GM19397 (cell line): ENCODE measurements around the gene ATP2C2.
A peak's percentile ranks its signal among the peaks of the same experiment; 100 is the strongest.

Source experiments
- ATAC-seq: cut with Tn5 transposase; IDR thresholded peaks from one replicate; pipeline ENCODE4 v1.9.1; 2021; ENCODE audit warnings: mild to moderate bottlenecking, moderate library complexity; ENCODE audit not compliant: unreplicated experiment

ATP2C2 gene

DNA sequence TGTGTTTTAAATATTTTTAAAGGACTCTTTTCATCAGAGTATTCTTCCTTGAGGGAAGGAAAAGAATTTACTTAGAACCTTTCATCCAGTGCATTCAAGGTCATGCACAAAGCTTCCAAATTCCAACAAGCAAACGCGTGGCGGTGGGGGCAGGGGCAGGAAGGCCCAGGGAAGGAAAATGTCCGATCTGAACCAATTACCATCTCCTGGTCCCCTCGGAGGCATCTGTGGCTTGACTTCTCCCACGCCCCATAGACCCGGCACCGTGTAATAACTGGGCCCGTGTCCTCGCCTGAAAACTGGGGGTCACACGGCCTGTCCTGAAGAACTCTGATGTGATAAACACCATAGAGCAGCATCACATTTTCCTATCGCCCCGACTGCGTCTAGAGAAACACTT is 117.8 kb downstream of the ATP2C2 start:
- ATAC-seq: no peak

DNA sequence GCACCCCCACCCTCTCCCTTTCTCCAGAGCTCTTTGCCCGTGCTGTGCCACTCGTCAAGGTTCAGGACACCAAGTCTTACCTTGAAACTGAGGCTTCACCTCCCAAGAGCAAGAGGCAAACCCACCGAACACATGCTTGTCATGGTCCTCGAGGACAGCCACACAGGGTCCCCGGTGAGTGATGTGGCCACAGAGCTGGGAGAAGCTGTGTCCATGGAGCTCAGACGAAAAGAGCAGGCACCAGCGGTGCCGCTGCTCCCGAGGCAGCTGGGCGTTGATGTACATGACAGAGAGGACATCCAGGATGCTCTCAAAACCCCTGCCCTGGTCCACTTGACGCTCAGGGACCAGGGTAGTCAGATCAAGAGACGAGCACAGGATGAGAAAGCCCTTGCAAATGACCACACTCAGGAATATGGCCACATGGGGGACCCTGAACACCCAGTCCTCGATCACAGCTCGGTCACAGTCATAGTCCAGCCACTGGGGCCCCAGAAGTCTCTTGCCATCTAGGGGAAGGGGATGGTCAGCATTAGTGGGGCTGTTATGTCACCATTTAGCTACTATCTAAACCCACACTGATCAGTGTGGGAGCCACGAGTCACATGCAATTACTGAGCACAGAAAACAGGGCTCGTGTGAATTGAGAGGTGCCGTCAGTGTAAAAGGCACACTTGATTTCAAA is 118.4 kb downstream of the ATP2C2 start:
- ATAC-seq: no peak

DNA sequence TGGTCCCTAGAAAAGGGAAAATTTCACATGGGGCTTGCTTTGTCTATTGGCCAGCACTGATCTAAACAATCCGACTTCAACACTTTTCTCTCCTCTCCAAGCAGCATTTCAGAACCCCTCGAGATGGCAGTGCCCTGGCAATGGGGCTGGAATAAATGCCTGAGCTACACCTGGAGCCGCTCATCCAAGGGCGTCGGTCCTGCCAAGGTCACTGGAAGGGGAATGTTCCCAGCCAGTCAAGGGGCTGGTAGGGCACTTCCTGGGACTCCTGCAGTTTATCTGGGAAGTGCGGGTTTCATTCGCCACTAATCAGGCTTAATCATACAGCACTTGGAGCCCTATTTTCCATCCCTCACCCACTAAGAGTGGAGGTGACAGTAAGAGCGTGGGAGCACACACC is 119.0 kb downstream of the ATP2C2 start:
- no peak for ATAC-seq

DNA sequence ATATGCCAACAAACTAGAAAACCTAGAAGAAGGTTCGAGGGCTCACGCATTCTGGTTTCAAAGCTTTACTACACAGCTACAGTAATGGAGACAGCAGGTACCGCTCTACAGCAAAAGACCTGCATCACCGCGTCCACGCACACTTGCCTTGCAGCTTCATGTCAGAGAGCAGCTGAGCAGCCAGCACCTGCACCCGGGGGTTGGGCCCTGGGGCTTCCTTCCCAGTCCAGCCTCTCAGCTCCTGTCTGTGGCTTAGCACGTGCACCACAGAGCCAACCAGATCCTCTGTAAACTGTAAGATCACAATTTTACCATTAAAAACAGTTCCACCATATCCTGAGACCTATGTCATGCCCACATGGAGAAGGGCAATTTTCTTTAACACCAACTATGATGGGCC is 120.8 kb downstream of the ATP2C2 start:
- no peak for ATAC-seq

DNA sequence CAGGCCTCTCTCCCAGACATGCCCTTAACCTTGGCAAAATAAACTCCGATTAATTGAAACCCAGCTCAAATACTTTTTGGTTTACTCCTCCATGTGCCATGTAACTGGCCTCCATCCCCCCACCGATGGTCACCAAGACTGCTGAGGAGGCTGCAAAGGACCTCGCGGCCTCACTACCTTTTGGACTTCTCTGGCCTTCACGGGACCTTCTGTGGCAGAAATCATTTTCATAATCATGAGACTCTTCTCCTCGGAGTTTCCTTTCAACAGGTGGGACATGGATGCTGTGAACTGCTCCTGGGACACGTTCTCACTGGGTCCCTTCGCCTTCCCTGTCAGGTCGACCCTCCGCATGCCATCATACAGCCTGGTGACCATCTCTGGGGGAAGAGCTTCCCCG is 127.2 kb downstream of the ATP2C2 start:
- no peak for ATAC-seq

DNA sequence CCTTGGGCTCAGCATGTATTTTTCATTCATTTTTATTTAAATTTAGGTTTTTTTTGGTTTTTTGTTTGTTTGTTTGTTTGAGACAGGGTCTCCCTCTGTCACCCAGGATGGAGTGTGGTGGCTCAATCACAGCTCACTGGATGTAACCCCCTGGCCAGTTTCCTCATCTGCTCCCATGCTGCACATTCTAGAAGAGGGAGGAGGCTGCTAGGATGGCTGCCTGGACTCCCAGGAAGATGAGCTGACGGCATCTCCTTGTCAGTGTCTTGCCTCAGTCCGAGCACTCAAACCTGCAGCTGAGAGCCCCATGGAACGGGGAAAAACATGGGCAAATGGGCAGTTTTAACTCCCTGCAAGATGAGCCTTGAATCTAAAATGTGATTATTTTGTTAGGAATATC is 128.7 kb downstream of the ATP2C2 start:
- ATAC-seq: no peak

DNA sequence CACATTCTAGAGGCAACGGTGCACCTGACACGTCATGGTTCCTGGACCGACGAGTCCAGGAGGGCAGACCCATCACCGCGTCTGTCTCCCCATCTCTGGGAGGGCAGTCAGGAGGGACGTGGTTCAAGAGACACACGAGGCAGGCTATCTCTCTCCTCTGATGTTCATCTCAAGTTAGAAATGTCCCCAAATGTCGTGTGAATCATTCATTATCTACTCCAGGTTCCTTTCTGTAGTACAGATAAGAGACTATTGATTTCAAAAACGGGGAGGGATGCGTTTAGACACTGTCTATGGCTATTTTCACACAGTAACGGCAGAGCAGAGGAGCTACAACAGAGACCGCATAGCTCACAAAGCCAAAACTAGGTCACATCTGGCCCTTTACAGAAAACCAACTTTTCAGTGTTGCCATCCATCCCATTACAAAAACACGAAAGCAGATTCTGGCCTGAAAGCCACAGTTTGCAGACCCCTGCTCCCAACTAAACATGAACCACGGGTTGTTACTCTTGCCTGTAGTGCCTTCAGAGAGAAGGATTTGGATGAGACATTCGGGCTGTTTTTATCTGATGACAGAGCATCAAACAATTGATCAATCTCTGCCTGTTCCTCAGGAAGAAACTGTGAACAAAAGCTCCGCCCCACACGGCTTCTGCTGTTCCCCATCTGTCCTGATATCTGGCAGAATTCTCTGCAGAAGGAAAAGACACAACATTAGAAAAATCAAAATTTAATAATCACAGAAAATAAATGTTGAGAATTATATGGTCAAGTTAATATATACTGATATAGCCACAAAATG is 129.3 kb downstream of the ATP2C2 start:
- ATAC-seq: no peak

DNA sequence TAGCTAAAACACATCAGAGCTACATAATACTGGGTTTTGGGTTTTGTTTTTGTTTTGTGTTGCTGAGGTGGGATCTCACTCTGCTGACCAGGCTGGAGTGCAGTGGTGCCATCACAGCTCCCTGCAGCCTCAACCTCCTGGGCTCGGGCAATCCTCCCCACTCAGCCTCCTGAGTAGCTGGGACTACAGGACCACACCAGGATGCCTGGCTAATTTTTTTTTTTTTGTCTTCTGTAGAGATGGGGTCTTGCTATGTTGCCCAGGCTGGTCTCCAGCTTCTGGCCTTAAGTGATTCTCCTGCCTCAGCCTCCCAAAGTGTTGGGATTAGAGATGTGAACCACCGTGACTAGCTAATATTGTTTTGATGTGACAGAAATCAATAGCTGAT is 129.9 kb downstream of the ATP2C2 start:
- ATAC-seq: no peak

DNA sequence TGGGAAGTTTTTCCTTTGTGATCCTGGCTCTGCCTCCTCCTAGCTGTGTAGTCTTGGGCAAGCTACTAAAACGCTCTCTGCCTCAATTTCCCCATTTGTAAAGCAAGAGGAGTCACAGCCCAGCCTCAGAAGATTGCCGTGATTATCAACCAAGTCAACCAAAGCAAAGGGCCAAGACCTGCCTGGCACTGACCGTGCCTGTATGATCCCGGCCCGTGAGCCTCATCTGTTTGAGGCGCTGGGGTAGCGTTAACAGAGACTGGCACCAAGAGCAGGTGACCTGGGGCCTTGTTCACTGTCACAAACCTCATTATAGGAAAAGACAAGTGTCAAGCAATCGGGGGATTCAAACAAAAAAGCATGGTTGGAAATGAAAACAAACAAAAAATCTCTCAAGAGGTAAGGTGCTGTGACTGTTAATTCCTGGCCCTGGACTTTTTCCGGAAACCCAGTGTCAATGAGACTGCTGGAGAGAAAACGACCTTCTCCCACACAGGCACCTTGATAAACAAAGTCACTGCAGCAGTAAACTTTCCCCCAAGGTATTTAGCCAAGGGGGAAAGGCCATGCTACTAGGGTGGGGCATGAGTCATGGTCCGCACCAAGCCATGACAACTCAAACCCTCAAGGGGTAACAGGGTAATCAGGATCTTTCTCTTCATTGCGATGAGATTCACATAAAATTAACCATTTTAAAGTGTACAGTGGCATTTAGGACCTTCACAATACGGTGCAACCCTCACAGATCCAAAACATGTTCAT is 130.7 kb downstream of the ATP2C2 start:
- no peak for ATAC-seq

DNA sequence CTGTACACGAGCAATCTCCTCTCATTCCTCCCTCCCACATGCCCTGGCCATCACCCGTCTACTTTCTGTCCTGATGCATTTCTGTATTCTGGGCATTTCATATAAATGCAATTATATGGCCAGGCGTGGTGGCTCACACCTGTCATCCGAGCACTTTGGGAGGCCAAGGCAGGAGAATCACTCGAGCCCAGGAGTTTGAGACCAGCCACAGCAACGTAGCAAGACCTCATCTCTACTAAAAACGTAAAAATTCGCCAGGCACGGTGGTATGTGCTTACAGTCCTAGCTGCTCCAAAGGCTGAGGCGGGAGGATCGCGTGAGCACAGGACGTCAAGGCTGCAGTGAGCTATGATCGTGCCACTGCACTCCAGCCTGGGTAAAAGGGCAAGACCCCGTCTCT is 131.3 kb downstream of the ATP2C2 start:
- ATAC-seq: no peak

DNA sequence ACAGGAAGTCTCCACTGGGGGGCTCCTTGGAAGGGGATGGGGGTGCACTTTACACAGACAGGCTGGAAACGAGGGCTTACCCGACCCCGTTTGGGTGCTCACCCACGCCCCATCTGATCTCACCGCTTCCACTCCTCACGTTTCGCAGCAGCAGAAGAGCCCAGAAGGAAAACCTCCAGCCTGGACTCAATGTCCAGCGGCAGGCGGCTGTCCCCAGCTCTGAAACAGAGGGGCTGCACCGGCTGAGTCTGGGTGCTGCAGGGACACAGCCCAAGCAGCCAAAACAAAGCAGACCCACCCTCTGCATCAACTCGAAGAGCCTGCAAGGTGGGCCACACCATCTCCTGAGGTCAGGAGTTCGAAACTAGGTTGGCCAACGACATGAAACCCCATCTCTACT is 132.2 kb downstream of the ATP2C2 start:
- ATAC-seq: no peak

DNA sequence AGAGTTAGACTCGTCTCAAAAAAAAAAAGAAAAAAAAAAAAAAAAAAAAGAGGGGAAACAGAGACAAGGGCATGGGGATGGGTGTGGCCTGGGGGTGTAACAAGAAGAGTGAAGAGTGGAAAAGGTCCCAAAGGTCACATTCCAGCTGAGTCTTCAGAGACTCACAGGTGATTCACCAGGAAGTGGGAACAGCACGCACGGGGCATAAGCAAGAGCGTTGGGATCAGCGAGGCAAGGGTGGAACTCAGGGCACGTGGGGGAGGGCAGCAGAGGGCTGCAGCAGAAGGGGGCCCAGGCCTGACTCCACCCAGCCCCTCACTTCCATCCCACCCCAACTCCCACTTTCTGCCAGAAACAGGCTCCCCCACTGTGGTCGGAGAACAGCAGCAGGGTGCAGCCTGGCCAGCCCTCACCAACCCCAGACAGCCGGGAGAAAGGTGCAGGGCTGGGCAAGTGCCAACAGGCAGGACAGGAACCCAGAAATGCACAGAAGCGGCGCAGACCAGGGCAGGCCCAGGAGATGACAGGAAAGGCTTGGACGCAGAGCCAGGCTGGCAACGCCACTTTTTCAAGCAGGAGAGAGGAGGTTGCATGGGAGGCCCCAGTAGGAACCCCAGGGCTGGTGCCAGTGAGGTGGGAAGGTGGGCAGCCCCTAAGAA is 132.9 kb downstream of the ATP2C2 start:
- ATAC-seq: no peak

DNA sequence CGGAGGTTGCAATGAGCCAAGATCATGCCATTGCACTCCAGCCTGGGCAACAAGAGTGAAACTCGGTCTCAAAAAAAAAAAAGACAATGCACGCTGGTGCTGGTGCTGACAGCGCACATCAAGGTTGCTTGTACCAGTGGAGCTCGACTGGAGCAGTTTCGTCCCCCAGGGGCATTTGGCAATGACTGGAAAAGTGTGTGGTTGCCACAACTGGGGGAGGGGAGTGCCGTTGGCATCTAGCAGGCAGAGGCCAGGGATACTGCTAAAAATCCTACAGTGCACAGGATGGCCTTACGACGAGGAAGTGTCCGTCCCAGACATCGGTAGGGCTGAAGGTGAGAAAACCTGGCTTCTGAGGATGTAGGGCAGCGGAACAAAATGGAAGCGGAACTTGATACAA is 133.7 kb downstream of the ATP2C2 start:
- ATAC-seq: no peak

DNA sequence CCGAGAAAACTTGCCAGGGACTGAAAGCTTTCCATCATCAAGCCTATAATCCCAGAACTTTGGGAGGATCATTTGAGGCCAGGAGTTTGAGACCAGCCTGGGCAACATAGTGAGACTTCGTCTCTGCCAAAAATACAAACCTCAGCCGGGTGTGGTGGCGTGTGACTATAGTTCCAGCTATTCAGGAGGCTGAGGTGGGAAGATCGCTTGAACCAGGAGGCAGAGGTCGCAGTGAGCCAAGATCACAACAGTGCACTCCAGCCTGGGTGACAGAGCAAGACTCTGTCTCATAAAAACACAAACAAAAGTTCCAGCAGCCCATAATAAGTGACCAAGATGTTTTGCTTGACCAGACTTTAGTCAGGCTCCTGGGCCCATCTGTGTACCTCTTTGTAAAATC is 134.2 kb downstream of the ATP2C2 start:
- ATAC-seq: no peak

DNA sequence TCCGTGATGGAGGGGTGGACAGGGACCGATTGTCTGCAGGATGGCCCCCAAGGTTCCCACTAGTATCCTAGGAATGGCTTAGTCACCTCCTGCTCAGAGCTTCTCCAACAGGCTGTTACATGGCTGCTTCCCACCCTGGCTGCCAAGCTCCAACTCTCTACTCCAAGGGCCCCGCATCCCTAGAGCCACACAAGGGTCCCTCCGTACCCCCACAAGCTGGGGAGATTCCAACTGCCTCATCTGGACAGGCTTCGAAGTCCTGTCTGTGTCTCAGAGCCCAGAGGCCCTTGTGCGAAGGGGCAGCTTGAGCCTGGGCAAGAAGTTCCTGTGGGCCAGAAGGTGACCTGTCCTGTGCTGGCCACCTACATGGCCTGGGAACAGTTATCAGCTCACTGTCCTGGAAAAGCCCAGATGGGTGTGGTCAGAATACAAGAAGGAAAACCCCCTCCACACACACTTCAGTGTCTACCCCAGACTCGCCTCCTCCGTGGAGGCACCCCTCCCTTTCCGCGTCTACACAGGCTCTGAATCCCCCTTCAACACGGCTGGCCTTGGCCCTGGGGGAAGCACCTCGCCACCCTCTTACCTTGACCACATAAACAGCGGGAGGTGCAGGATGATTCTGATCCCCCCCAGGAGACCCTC is 135.5 kb downstream of the ATP2C2 start:
- no peak for ATAC-seq

DNA sequence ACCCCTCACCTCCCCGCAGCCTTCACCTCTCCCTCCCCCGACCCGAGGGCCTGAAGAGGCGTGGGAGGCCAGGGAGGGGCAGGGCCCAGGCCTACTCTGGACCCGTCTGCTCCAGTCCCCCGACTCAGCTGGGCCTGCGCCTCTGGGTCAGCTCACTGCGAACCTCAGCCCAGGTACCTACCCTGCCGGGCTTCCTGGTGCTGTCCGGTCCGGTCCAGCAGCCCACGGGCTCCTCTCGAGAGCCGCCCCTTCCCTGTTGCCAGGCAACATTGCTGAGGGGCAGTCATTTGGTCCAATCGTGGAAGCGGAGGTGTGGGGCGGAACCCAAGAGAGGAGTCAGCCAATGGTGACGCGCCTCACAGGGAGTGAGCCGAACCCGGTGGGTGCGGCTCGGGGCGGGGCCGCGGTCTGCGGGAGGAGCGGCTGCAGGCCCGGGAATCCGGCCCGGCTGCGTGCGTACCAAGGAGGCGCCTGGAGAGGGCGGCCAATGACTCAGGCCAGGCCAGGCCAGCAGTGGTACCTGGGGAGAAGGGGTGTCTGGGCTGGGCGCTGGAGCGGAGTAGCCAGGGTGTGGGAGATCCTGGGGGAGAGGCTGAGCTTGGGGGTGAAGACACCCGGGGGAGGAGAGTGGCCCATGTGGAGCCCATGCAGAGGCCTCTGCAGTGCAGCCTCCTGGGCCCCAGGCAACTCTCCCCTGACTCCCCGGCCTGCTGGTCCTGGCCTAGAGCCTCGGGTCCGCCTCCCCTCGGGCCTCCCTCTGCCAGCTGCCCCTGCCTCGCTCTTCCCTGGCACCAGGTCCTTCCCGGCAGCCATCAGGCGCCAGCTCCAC is 136.3 kb downstream of the ATP2C2 start, which contains the start of gene MEAK7:
Gene MEAK7, minus strand, starts transcription at position 240 of the 829 bp plus-strand sequence. CDS start 6,573 bp downstream, outside the sequence.
- ATAC-seq: peak; percentile 95

DNA sequence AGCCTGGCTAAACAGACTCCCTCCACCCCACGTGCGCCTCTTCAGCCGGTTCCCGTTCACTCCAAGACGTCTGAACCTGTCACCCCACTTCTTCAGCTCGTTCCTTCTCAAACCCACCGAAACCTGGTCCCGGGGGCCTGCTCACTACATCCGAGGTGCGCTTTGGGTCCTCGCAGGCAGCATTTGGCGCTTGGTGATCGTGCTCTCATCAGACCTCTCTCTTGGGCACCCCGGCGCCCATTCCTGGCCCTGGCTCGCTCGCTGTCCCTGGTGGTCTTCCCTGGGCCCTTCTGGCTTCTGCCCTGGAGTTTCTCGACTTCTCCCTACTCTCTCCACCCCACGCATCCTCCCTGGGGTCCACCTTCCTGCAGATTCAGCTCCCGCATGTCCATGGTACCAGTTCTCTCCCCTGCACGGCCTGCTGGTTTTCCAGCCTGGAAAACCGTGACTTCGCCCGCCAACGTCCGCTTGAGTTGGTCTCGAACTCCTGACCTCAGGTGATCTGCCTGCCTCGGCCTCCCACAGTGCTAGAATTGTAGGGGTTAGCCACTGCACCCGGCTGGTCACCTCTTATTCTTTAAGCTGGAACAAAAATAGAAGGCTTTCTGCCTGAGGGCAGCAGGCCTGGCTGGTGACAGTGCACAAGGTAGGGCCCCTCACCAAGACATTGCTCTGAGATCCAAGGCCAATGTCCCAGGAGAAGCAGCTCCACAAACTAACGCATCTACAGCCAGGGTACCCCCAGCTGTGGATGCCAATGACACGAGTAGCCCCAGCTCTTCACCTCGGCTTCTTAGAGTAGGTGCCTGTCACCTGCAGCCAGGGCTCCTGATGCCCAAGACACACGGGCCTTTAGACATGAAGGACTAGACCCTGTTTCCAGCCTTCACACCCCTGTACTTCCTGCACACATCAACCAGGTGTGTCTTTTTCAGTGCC is 137.2 kb downstream of the ATP2C2 start:
- ATAC-seq: no peak
